BE2C (cell line): ENCODE measurements around the gene ASS1.

Experiments used
- DNase-seq: peaks from one replicate; pipeline ENCODE4 v3.0.0-alpha.2; 2020
- H3K27me3 ChIP-seq: fragments of 250-450 bp; sonication (Bioruptor Pico); 2 replicates; pipeline ENCODE4 v1.5.1; 2020; ENCODE audit warnings: mild to moderate bottlenecking
- H3K36me3 ChIP-seq: fragments of 250-450 bp; sonication (Bioruptor Pico); 2 replicates; pipeline ENCODE4 v1.5.1; 2020; ENCODE audit warnings: mild to moderate bottlenecking
- H3K4me1 ChIP-seq: fragments of 250-450 bp; sonication (Bioruptor Pico); 2 replicates; pipeline ENCODE4 v1.5.1; 2020
- H3K4me3 ChIP-seq: 2 replicates; pipeline ENCODE4 v1.5.1; 2011; ENCODE audit warnings: low read depth, low read length
- H3K9me3 ChIP-seq: fragments of 250-450 bp; sonication (Bioruptor Pico); 2 replicates; pipeline ENCODE4 v1.5.1; 2020
- CTCF ChIP-seq: IDR thresholded peaks from 2 replicates; pipeline ENCODE4 v1.5.1; 2012; ENCODE audit warnings: mild to moderate bottlenecking, low read depth, low read length

Gene ASS1

GRCh38 chr9:130450344-130451003 is 5.7 kb downstream of the ASS1 start:
- H3K4me1 ChIP-seq: peaks cover 61% of the 10 kb centered on the region
- H3K36me3 ChIP-seq: peaks cover 12% of the 10 kb centered on the region
- no peak for DNase-seq
- H3K4me3 ChIP-seq: no peak overlapping the region
- TF ChIP-seq CTCF: no peak
- H3K9me3 ChIP-seq: no peaks in the 10 kb centered on the region
- no peaks in the 10 kb centered on the region for H3K27me3 ChIP-seq

DNA sequence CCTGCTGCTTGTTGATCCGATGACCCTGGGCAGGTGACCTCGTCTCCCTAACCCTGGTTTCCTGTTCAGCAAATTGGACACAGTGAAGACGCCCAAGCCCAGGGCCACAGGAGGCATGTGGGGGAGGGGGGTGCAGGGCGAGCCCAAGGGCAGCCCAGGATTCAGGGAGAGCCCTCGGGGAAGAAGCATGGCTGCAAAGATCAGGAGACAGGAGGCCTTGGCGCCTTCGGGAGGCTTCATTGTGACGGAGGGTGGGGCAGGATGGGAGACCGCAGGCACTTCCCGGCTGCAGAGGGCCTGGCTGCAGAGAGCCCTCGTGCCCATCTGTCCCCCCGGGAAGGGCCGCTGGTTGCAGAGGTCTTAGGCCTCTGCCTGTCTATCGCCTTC is 6.2 kb downstream of the ASS1 start:
- H3K4me1 ChIP-seq: peaks cover 61% of the 10 kb centered on the region
- H3K27me3 ChIP-seq: no peaks in the 10 kb centered on the region
- no peak for TF ChIP-seq CTCF
- H3K9me3 ChIP-seq: no peaks in the 10 kb centered on the region
- peaks cover 12% of the 10 kb centered on the region for H3K36me3 ChIP-seq
- no peak for DNase-seq
- H3K4me3 ChIP-seq: no peak overlapping the region

- H3K36me3 ChIP-seq: peaks cover 12% of the 10 kb centered on the region
- H3K4me1 ChIP-seq: peaks cover 58% of the 10 kb centered on the region
- H3K9me3 ChIP-seq: no peaks in the 10 kb centered on the region
- H3K4me3 ChIP-seq: peak overlapping the region; percentile 17; the same call in 1 of the 2 replicates
- no peaks in the 10 kb centered on the region for H3K27me3 ChIP-seq
- TF ChIP-seq CTCF: peak; percentile 77
- DNase-seq: peak; percentile 95
Observed at GRCh38 chr9:130451509-130452388, 7.0 kb downstream of the ASS1 start.

- no peaks in the 10 kb centered on the region for H3K27me3 ChIP-seq
- no peak for TF ChIP-seq CTCF
- no peaks in the 10 kb centered on the region for H3K9me3 ChIP-seq
- no peak for DNase-seq
- H3K4me3 ChIP-seq: no peak overlapping the region
- H3K4me1 ChIP-seq: peaks cover 47% of the 10 kb centered on the region
- H3K36me3 ChIP-seq: peaks cover 12% of the 10 kb centered on the region
Observed at GRCh38 chr9:130452835-130453234, 8.1 kb downstream of the ASS1 start.

- TF ChIP-seq CTCF: no peak
- no peak overlapping the region for H3K4me3 ChIP-seq
- H3K27me3 ChIP-seq: no peaks in the 10 kb centered on the region
- H3K4me1 ChIP-seq: peaks cover 42% of the 10 kb centered on the region
- H3K9me3 ChIP-seq: no peaks in the 10 kb centered on the region
- DNase-seq: peak; percentile 94
- peaks cover 12% of the 10 kb centered on the region for H3K36me3 ChIP-seq
Observed at GRCh38 chr9:130453487-130453886, 8.7 kb downstream of the ASS1 start.
